GM23338 (cell line): ENCODE measurements around the gene DHRS7C. TPM values are rescaled to one million over a fixed set of nuclear protein-coding genes. Genes with fewer than 3 reads are reported as not detected.

Source experiments
- ATAC-seq: fragments of 200-7000 bp; cut with Tn5 transposase; 3 replicates; pipeline ENCODE4 v1.9.1; 2020
- DNase-seq: peaks from one replicate; pipeline ENCODE4 v3.0.0-alpha.2; 2015; ENCODE audit warnings: low spot score
- H2AFZ ChIP-seq: fragments of 200-600 bp; sonication (generic); 2 replicates; pipeline ENCODE4 v1.8.0; 2016; ENCODE audit warnings: antibody characterized with exemption, mild to moderate bottlenecking, moderate library complexity
- H3F3A ChIP-seq: fragments of 200-600 bp; sonication (generic); replicated peaks from 2 replicates; pipeline ENCODE4 v1.8.0; 2017; ENCODE audit warnings: antibody characterized with exemption, mixed run types, low read depth
- H3K27ac ChIP-seq: fragments of 200-600 bp; sonication (generic); 2 replicates; pipeline ENCODE4 v1.6.1; 2016; ENCODE audit warnings: low read depth
- H3K27me3 ChIP-seq: fragments of 200-600 bp; sonication (generic); 2 replicates; pipeline ENCODE4 v1.8.0; 2016; ENCODE audit warnings: mild to moderate bottlenecking, mixed run types, moderate library complexity; ENCODE audit not compliant: insufficient read depth
- H3K36me3 ChIP-seq: fragments of 200-600 bp; sonication (generic); 2 replicates; pipeline ENCODE4 v1.8.0; 2016; ENCODE audit warnings: mild to moderate bottlenecking; ENCODE audit not compliant: insufficient read depth
- H3K4me1 ChIP-seq: fragments of 200-600 bp; sonication (generic); 2 replicates; pipeline ENCODE4 v1.8.0; 2016; ENCODE audit warnings: mild to moderate bottlenecking, moderate library complexity; ENCODE audit not compliant: insufficient read depth
- H3K4me2 ChIP-seq: fragments of 200-600 bp; sonication (generic); 2 replicates; pipeline ENCODE4 v1.7.1; 2017; ENCODE audit warnings: mixed run types
- H3K4me3 ChIP-seq: fragments of 200-600 bp; sonication (generic); 2 replicates; pipeline ENCODE4 v1.6.1; 2016; ENCODE audit warnings: mixed run types
- H3K79me2 ChIP-seq: fragments of 200-600 bp; sonication (generic); replicated peaks from 2 replicates; pipeline ENCODE4 v1.8.0; 2017; ENCODE audit warnings: mild to moderate bottlenecking; ENCODE audit not compliant: insufficient read depth
- H3K9me2 ChIP-seq: fragments of 200-600 bp; sonication (generic); 2 replicates; pipeline ENCODE4 v1.8.0; 2017; ENCODE audit not compliant: insufficient read depth
- H4K20me1 ChIP-seq: fragments of 200-600 bp; sonication (generic); replicated peaks from 2 replicates; pipeline ENCODE4 v1.8.0; 2017; ENCODE audit warnings: mild to moderate bottlenecking; ENCODE audit not compliant: insufficient read depth
- H3K27ac Mint-ChIP-seq: 2 replicates; pipeline ENCODE4 v1.8.0; 2020; ENCODE audit warnings: inconsistent platforms, mild to moderate bottlenecking, moderate library complexity, mixed read lengths
- H3K27me3 Mint-ChIP-seq: 3 replicates; pipeline ENCODE4 v1.8.0; 2022; ENCODE audit warnings: low read depth, mild to moderate bottlenecking, moderate library complexity, mixed read lengths, inconsistent platforms; ENCODE audit not compliant: insufficient read depth, poor library complexity
- H3K36me3 Mint-ChIP-seq: 3 replicates; pipeline ENCODE4 v1.8.0; 2021; ENCODE audit warnings: low read depth, mild to moderate bottlenecking, inconsistent platforms, moderate library complexity, mixed read lengths
- H3K4me1 Mint-ChIP-seq: 3 replicates; pipeline ENCODE4 v1.8.0; 2020; ENCODE audit warnings: mild to moderate bottlenecking, inconsistent platforms, mixed read lengths
- H3K4me3 Mint-ChIP-seq: 3 replicates; pipeline ENCODE4 v1.8.0; 2021; ENCODE audit warnings: moderate library complexity, mild to moderate bottlenecking, inconsistent platforms, mixed read lengths
- H3K9me3 Mint-ChIP-seq: 3 replicates; pipeline ENCODE4 v1.8.0; 2020; ENCODE audit warnings: moderate library complexity, mild to moderate bottlenecking, inconsistent platforms, mixed read lengths
- CREB1 ChIP-seq: fragments of 250-450 bp; sonication (Bioruptor Pico); IDR thresholded peaks from 2 replicates; pipeline ENCODE4 v1.5.0; 2020; ENCODE audit warnings: low read depth, mild to moderate bottlenecking, moderate library complexity
- ETS1 ChIP-seq: IDR thresholded peaks from 2 replicates; pipeline ENCODE4 v1.6.1; 2016; ENCODE audit warnings: antibody characterized with exemption
- EZH2 ChIP-seq: fragments of 200-600 bp; sonication (generic); IDR thresholded peaks from one replicate; pipeline ENCODE4 v1.8.0; 2017; ENCODE audit warnings: antibody characterized with exemption, mild to moderate bottlenecking, low read depth; ENCODE audit not compliant: unreplicated experiment
- EZH2phosphoT487 ChIP-seq: fragments of 200-600 bp; sonication (generic); IDR thresholded peaks from one replicate; pipeline ENCODE4 v1.8.1; 2018; ENCODE audit warnings: antibody characterized with exemption; ENCODE audit not compliant: unreplicated experiment
- JUNB ChIP-seq: IDR thresholded peaks from one replicate; pipeline ENCODE4 v1.6.1; 2016; ENCODE audit warnings: antibody characterized with exemption; ENCODE audit not compliant: unreplicated experiment
- NANOG ChIP-seq: IDR thresholded peaks from 2 replicates; pipeline ENCODE4 v1.6.1; 2016; ENCODE audit warnings: antibody characterized with exemption, borderline replicate concordance
- POLR2AphosphoS5 ChIP-seq: IDR thresholded peaks from 2 replicates; pipeline ENCODE4 v1.6.1; 2016; ENCODE audit warnings: antibody characterized with exemption, low read depth
- REST ChIP-seq: IDR thresholded peaks from one replicate; pipeline ENCODE4 v1.6.1; 2018; ENCODE audit warnings: antibody characterized with exemption; ENCODE audit not compliant: unreplicated experiment
- ZNF114 ChIP-seq: fragments of 250-450 bp; sonication (Bioruptor Pico); IDR thresholded peaks from 2 replicates; pipeline ENCODE4 v1.5.0; 2020; ENCODE audit warnings: mild to moderate bottlenecking, moderate library complexity
- ZNF331 ChIP-seq: fragments of 250-450 bp; sonication (Bioruptor Pico); IDR thresholded peaks from 2 replicates; pipeline ENCODE4 v1.5.0; 2020; ENCODE audit warnings: low read depth, mild to moderate bottlenecking, moderate library complexity
- ZNF462 ChIP-seq: fragments of 250-450 bp; sonication (Bioruptor Pico); IDR thresholded peaks from 2 replicates; pipeline ENCODE4 v1.5.0; 2020; ENCODE audit warnings: mild to moderate bottlenecking, moderate library complexity
- polyA plus RNA-seq: library from polyadenylated mRNA; unstranded; fragments of >200 nt; fragmentation: Nextera tagmentation; extraction: Ambion mirVana; gene quantifications from 2 replicates; pipeline ENCODE4 v1.2.1, GENCODE V29; 2016
- total RNA-seq: library from RNA; depleted of rRNA; stranded (reverse); fragments of >200 nt; shearing (Covaris generic); gene quantifications from 2 replicates; pipeline ENCODE4 v1.2.3, GENCODE V29; 2014
- TF ChIP-seq, protein P1 (sequence below), 2 experiments: fragments of 200-600 bp in 1 of 2; sonication (generic) in 1 of 2; conservative IDR thresholded peaks; 2 replicates each; pipeline versions ENCODE4 v1.5.1 to v1.6.1; 2016 to 2017; ENCODE audit warnings: antibody characterized with exemption in 2 of 2, low read depth in 2 of 2, mild to moderate bottlenecking in 2 of 2, moderate library complexity in 1 of 2

DHRS7C gene
- total and polyA plus RNA-seq, 2 experiments from 2014 or later, result not detected

GRCh38 chr17:9801505-9801904 is 10.1 kb upstream of the DHRS7C start (continued):
- no peak for TF ChIP-seq ZNF462
- no peak for TF ChIP-seq ZNF331 (CRISPR knock-in tag)

DNA sequence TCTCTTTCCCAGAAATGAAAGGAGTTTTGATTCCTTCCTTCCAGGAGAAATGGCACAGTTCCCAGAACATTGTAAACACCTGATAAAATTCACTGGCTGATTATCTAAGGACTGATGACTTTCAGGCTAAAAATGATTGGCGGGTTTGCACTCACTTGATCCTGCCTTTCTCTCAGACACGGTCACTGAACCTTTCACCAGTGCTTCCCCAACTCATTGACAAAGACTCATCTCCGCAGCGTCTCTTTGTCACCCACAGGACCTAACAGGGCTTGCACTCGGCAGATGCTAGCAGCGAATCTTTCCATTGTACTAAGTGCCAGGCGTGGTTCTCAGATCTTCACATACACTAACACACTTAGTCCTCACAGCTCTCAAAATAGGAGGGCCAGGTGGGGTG is 7.3 kb upstream of the DHRS7C start:
- peaks cover 6% of the 10 kb centered on the region for H3K27me3 Mint-ChIP-seq
- H3K4me2 ChIP-seq, result no peak overlapping the region
- no peaks in the 10 kb centered on the region for H3K4me1 ChIP-seq
- H3K4me1 Mint-ChIP-seq, result no peaks in the 10 kb centered on the region
- no peaks in the 10 kb centered on the region for H4K20me1 ChIP-seq
- H3K27ac ChIP-seq, result no peak overlapping the region
- no peaks in the 10 kb centered on the region for H3F3A ChIP-seq
- H3K9me2 ChIP-seq, result no peaks in the 10 kb centered on the region
- H3K36me3 ChIP-seq, result no peaks in the 10 kb centered on the region
- no peaks in the 10 kb centered on the region for H3K79me2 ChIP-seq
- no peak overlapping the region for H3K27ac Mint-ChIP-seq
- H3K4me3 ChIP-seq, result no peak overlapping the region
- ATAC-seq (no peak), DNase-seq (no peak)
- H3K36me3 Mint-ChIP-seq, result no peaks in the 10 kb centered on the region
- peak overlapping the region; percentile 43; the same call in 1 of the 2 replicates for H2AFZ ChIP-seq
- H3K4me3 Mint-ChIP-seq, result no peak overlapping the region
- H3K9me3 Mint-ChIP-seq, result no peaks in the 10 kb centered on the region
- H3K27me3 ChIP-seq, result no peaks in the 10 kb centered on the region
- TF ChIP-seq, protein P1, sequence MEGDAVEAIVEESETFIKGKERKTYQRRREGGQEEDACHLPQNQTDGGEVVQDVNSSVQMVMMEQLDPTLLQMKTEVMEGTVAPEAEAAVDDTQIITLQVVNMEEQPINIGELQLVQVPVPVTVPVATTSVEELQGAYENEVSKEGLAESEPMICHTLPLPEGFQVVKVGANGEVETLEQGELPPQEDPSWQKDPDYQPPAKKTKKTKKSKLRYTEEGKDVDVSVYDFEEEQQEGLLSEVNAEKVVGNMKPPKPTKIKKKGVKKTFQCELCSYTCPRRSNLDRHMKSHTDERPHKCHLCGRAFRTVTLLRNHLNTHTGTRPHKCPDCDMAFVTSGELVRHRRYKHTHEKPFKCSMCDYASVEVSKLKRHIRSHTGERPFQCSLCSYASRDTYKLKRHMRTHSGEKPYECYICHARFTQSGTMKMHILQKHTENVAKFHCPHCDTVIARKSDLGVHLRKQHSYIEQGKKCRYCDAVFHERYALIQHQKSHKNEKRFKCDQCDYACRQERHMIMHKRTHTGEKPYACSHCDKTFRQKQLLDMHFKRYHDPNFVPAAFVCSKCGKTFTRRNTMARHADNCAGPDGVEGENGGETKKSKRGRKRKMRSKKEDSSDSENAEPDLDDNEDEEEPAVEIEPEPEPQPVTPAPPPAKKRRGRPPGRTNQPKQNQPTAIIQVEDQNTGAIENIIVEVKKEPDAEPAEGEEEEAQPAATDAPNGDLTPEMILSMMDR (conservative IDR thresholded peaks at IDR 0.05; ENCODE audit: low read depth in 2 of 2), result no peak
- no peak for TF ChIP-seq CREB1 (CRISPR knock-in tag)
- no peak for TF ChIP-seq POLR2AphosphoS5
- no peak for TF ChIP-seq JUNB
- TF ChIP-seq ETS1, result no peak
- TF ChIP-seq NANOG, result no peak
- TF ChIP-seq EZH2phosphoT487, result no peak
- no peak for TF ChIP-seq ZNF114 (CRISPR knock-in tag)
- TF ChIP-seq EZH2, result no peak
- no peak for TF ChIP-seq REST
